ENCODE measurements around the gene S100A6.
A peak's percentile ranks its signal among the peaks of the same experiment; 100 is the strongest.

GRCh38 chr1:153572569-153573015, 36.8 kb upstream of the S100A6 start:
- TF ChIP-seq CTCF (conservative IDR thresholded peaks at IDR 0.05) = peak; percentile 73
- no peak for TF ChIP-seq ZFX (IDR thresholded peaks at IDR 0.05)

Data from C4-2B (cell line).